Mesenchymal stem cell (in vitro differentiated cells and primary cell): ENCODE results near the gene MAOB.

ENCODE experiments used
- DNase-seq: peaks from one replicate; pipeline ENCODE4 v3.0.0-alpha.2; 2013
- H2AFZ ChIP-seq: one replicate; pipeline ENCODE4 v1.6.1; 2013; ENCODE audit warnings: low read depth, mild to moderate bottlenecking, control low read depth, inconsistent platforms, low read length, moderate library complexity
- H2AK5ac ChIP-seq: 2 replicates; pipeline ENCODE4 v1.6.1; 2013; ENCODE audit warnings: low read length, moderate library complexity, mild to moderate bottlenecking, inconsistent platforms; ENCODE audit not compliant: severe bottlenecking
- H2BK120ac ChIP-seq: one replicate; pipeline ENCODE4 v1.6.1; 2013; ENCODE audit warnings: low read depth, mild to moderate bottlenecking, inconsistent platforms, low read length, moderate library complexity
- H2BK12ac ChIP-seq, 2 experiments: one replicate each; pipeline ENCODE4 v1.6.1; 2013; ENCODE audit warnings: inconsistent platforms in 2 of 2, low read length in 2 of 2, mild to moderate bottlenecking in 2 of 2, moderate library complexity in 2 of 2, control low read depth in 1 of 2
- H2BK15ac ChIP-seq: one replicate; pipeline ENCODE4 v1.6.1; 2013; ENCODE audit warnings: mild to moderate bottlenecking, low read depth, inconsistent platforms; ENCODE audit not compliant: poor library complexity, severe bottlenecking
- H2BK5ac ChIP-seq: 2 replicates; pipeline ENCODE4 v1.6.1; 2013; ENCODE audit warnings: low read depth, mild to moderate bottlenecking, low read length, control low read depth, inconsistent platforms; ENCODE audit not compliant: poor library complexity, severe bottlenecking
- H3K14ac ChIP-seq, 2 experiments: one replicate each; pipeline ENCODE4 v1.6.1; 2013; ENCODE audit warnings: inconsistent platforms in 2 of 2, low read length in 2 of 2, control low read depth in 1 of 2, mild to moderate bottlenecking in 1 of 2, moderate library complexity in 1 of 2
- H3K18ac ChIP-seq, 2 experiments: one replicate each; pipeline ENCODE4 v1.6.1; 2013; ENCODE audit warnings: inconsistent platforms in 2 of 2, low read length in 2 of 2, control low read depth in 1 of 2, low read depth in 1 of 2, mild to moderate bottlenecking in 1 of 2
- H3K23ac ChIP-seq, 2 experiments: one replicate each; pipeline ENCODE4 v1.6.1; 2013; ENCODE audit warnings: inconsistent platforms in 2 of 2, low read length in 2 of 2, mild to moderate bottlenecking in 2 of 2, moderate library complexity in 2 of 2, control low read depth in 1 of 2
- H3K27ac ChIP-seq: 2 replicates; pipeline ENCODE4 v1.5.1; 2013; ENCODE audit warnings: mild to moderate bottlenecking, moderate library complexity, low read length, control low read depth, inconsistent platforms; ENCODE audit not compliant: poor library complexity, severe bottlenecking
- H3K27me3 ChIP-seq, 2 experiments: 2 replicates each; pipeline versions ENCODE4 v1.6.1 to v1.7.0; 2013; ENCODE audit warnings: low read length in 2 of 2, mild to moderate bottlenecking in 2 of 2, moderate library complexity in 2 of 2, control low read depth in 1 of 2, inconsistent platforms in 1 of 2; ENCODE audit not compliant: control insufficient read depth in 1 of 2, insufficient read depth in 1 of 2
- H3K36me3 ChIP-seq, 2 experiments: 2 replicates each; pipeline versions ENCODE4 v1.6.1 to v1.7.0; 2013; ENCODE audit warnings: low read length in 2 of 2, control low read depth in 1 of 2, inconsistent platforms in 1 of 2, low read depth in 1 of 2, mild to moderate bottlenecking in 1 of 2; ENCODE audit not compliant: insufficient read depth in 2 of 2, control insufficient read depth in 1 of 2
- H3K4ac ChIP-seq, 2 experiments: one replicate each; pipeline ENCODE4 v1.6.1; 2013; ENCODE audit warnings: inconsistent platforms in 2 of 2, low read length in 2 of 2, mild to moderate bottlenecking in 2 of 2, moderate library complexity in 2 of 2, control low read depth in 1 of 2, low read depth in 1 of 2
- H3K4me1 ChIP-seq: 2 replicates; pipeline ENCODE4 v1.6.1; 2013; ENCODE audit warnings: low read depth, low read length, control low read depth; ENCODE audit not compliant: control insufficient read depth, insufficient read depth
- H3K4me2 ChIP-seq: 2 replicates; pipeline ENCODE4 v1.6.1; 2013; ENCODE audit warnings: low read length, mild to moderate bottlenecking, inconsistent platforms; ENCODE audit not compliant: poor library complexity, severe bottlenecking
- H3K4me3 ChIP-seq, 2 experiments: 2 replicates each; pipeline versions ENCODE4 v1.5.1 to v1.7.0; 2013; ENCODE audit warnings: low read length in 2 of 2, mild to moderate bottlenecking in 2 of 2, control low read depth in 1 of 2, low read depth in 1 of 2; ENCODE audit not compliant: insufficient read depth in 1 of 2
- H3K79me1 ChIP-seq: replicated peaks from 2 replicates; pipeline ENCODE4 v1.6.1; 2013; ENCODE audit warnings: mild to moderate bottlenecking, control low read depth, low read length, inconsistent platforms; ENCODE audit not compliant: poor library complexity, severe bottlenecking
- H3K9ac ChIP-seq: 2 replicates; pipeline ENCODE4 v1.7.0; 2013; ENCODE audit warnings: mild to moderate bottlenecking, low read length, moderate library complexity
- H3K9me3 ChIP-seq: 2 replicates; pipeline ENCODE4 v1.7.0; 2013; ENCODE audit warnings: mild to moderate bottlenecking, low read length; ENCODE audit not compliant: control insufficient read depth
- H4K8ac ChIP-seq: one replicate; pipeline ENCODE4 v1.6.1; 2013; ENCODE audit warnings: inconsistent platforms, mild to moderate bottlenecking, low read length, moderate library complexity
- H4K91ac ChIP-seq: one replicate; pipeline ENCODE4 v1.6.1; 2013; ENCODE audit warnings: mild to moderate bottlenecking, low read length, inconsistent platforms
- WGBS: methylation state at CpG from one replicate; pipeline ENCODE4 v1.1.7; 2013; ENCODE audit warnings: mixed read lengths; 5-methylcytosine and 5-hydroxymethylcytosine counted together

The MAOB gene

GRCh38 chrX:43720961-43721360 is 161.3 kb downstream of the MAOB start:
- Histone ChIP-seq H3K23ac (no peak overlapping the region), H3K4ac (no peak overlapping the region), H2BK15ac (no peak overlapping the region), H2BK120ac (no peak overlapping the region), H2BK5ac (no peak overlapping the region), H2AFZ (no peak overlapping the region), H3K9me3 (peaks cover 8% of the 10 kb centered on the region), H3K4me1 (no peaks in the 10 kb centered on the region), H3K4me3 (no peak overlapping the region), H2BK12ac (no peak overlapping the region), H3K27ac (no peak overlapping the region), H3K27me3 (no peaks in the 10 kb centered on the region), H3K9ac (no peak overlapping the region), H2AK5ac (no peak overlapping the region), H4K91ac (no peak overlapping the region), H3K14ac (no peak overlapping the region), H3K79me1 (no peaks in the 10 kb centered on the region), H3K18ac (no peak overlapping the region), H3K36me3 (no peaks in the 10 kb centered on the region), H4K8ac (no peak overlapping the region), H3K4me2 (no peak overlapping the region)
- no peak for DNase-seq
- WGBS = 84% methylated on average over 1 of the region's 1 CpG

- Histone ChIP-seq H2BK15ac (no peak overlapping the region), H4K8ac (no peak overlapping the region), H2BK12ac (no peak overlapping the region), H2AK5ac (no peak overlapping the region), H3K18ac (no peak overlapping the region), H2AFZ (no peak overlapping the region), H3K23ac (no peak overlapping the region), H3K27ac (no peak overlapping the region), H3K14ac (no peak overlapping the region), H3K4ac (no peak overlapping the region), H3K4me3 (no peak overlapping the region), H3K4me1 (no peaks in the 10 kb centered on the region), H3K9me3 (peaks cover 8% of the 10 kb centered on the region), H3K9ac (no peak overlapping the region), H3K27me3 (no peaks in the 10 kb centered on the region), H3K79me1 (no peaks in the 10 kb centered on the region), H2BK5ac (no peak overlapping the region), H2BK120ac (no peak overlapping the region), H3K36me3 (no peaks in the 10 kb centered on the region), H3K4me2 (no peak overlapping the region), H4K91ac (no peak overlapping the region)
- WGBS = 95% methylated on average over 3 of the region's 3 CpGs
- DNase-seq = no peak
Observed at GRCh38 chrX:43720082-43720481, 162.2 kb downstream of the MAOB start.

DNA sequence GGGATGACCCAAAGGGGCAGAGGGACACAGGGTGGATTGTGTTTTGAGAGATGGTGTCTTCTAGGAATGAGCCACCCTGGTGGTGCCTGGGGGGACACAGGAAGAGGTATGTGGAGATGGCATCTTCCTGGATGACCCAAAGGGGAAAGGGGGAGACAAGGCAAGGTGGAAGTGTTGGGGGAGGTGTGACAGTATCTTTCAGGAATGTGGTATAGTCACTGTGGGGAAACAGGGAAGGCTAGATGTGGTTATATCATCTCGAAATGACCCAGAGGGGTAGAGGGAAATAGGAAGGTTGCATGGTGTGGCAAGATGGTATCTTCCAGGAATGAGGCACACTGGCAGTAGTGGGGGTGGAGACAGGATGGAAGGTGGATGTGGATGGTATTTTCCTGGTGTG is 163.3 kb downstream of the MAOB start:
- H3K4me1 ChIP-seq = no peaks in the 10 kb centered on the region
- no peak overlapping the region for H2BK12ac ChIP-seq
- H3K14ac ChIP-seq = no peak overlapping the region
- H2BK5ac ChIP-seq = no peak overlapping the region
- H3K36me3 ChIP-seq = no peaks in the 10 kb centered on the region
- H3K18ac ChIP-seq = no peak overlapping the region
- no peak overlapping the region for H3K4me2 ChIP-seq
- H3K9ac ChIP-seq = no peak overlapping the region
- H2BK15ac ChIP-seq = no peak overlapping the region
- no peak overlapping the region for H4K8ac ChIP-seq
- H2AFZ ChIP-seq = no peak overlapping the region
- no peak overlapping the region for H2AK5ac ChIP-seq
- H3K27me3 ChIP-seq = no peaks in the 10 kb centered on the region
- no peak overlapping the region for H3K27ac ChIP-seq
- no peak overlapping the region for H4K91ac ChIP-seq
- no peak for DNase-seq
- H3K79me1 ChIP-seq = no peaks in the 10 kb centered on the region
- no peak overlapping the region for H3K4me3 ChIP-seq
- no peak overlapping the region for H3K23ac ChIP-seq
- no peak overlapping the region for H3K4ac ChIP-seq
- no peak overlapping the region for H2BK120ac ChIP-seq
- WGBS = 59% methylated on average over 1 of the region's 1 CpG
- peaks cover 8% of the 10 kb centered on the region for H3K9me3 ChIP-seq

DNA sequence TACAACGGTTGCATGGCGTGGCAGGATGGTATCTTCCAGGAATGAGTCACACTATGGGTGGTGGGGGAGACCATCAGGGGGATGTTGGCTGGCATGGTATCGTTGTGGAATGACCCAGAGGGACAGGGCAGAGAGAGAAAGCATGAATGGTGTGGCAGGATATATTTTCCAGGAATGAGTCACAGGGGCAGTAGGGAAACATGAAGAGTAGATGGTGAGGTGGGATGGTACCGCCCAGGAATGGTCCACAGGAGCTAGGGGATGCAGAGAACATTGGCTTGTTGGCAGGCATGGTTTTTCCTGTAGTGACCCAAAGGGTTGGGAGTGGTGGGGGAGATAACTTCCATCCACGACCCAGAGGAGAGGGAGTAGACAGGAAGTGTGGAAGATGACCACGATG is 163.7 kb downstream of the MAOB start:
- Histone ChIP-seq H2BK120ac (no peak overlapping the region), H3K4ac (no peak overlapping the region), H2BK15ac (no peak overlapping the region), H2AK5ac (no peak overlapping the region), H3K4me2 (no peak overlapping the region), H4K8ac (no peak overlapping the region), H3K27me3 (no peaks in the 10 kb centered on the region), H3K27ac (no peak overlapping the region), H3K9ac (no peak overlapping the region), H3K36me3 (no peaks in the 10 kb centered on the region), H4K91ac (no peak overlapping the region), H3K23ac (no peak overlapping the region), H3K4me1 (no peaks in the 10 kb centered on the region), H2BK5ac (no peak overlapping the region), H2BK12ac (no peak overlapping the region), H3K14ac (no peak overlapping the region), H2AFZ (no peak overlapping the region), H3K18ac (no peak overlapping the region), H3K4me3 (no peak overlapping the region), H3K79me1 (no peaks in the 10 kb centered on the region), H3K9me3 (peaks cover 8% of the 10 kb centered on the region)
- DNase-seq = no peak
- 94% methylated on average over 6 of the region's 6 CpGs for WGBS
